Parathyroid adenoma (tissue), 2 donors: Measurements from ENCODE around the gene SLC12A9.
A peak's percentile ranks its signal among the peaks of the same experiment; 100 is the strongest.

Experiments
- H2AFZ ChIP-seq: fragments of 300-600 bp; sonication (generic); one replicate; pipeline ENCODE4 v1.7.0; 2017; ENCODE audit warnings: antibody characterized with exemption, mild to moderate bottlenecking
- H3K27ac ChIP-seq: fragments of 300-600 bp; sonication (generic); one replicate; pipeline ENCODE4 v1.7.0; 2017
- H3K27me3 ChIP-seq: fragments of 300-600 bp; sonication (generic); one replicate; pipeline ENCODE4 v1.7.0; 2017; ENCODE audit warnings: low read length; ENCODE audit not compliant: control insufficient read depth, insufficient read depth
- H3K36me3 ChIP-seq: fragments of 300-600 bp; sonication (generic); one replicate; pipeline ENCODE4 v1.7.0; 2017; ENCODE audit warnings: low read length; ENCODE audit not compliant: control insufficient read depth, insufficient read depth
- H3K4me1 ChIP-seq: fragments of 300-600 bp; sonication (generic); one replicate; pipeline ENCODE4 v1.7.0; 2017; ENCODE audit warnings: control low read depth
- H3K4me2 ChIP-seq: fragments of 300-600 bp; sonication (generic); one replicate; pipeline ENCODE4 v1.7.0; 2017; ENCODE audit warnings: low read length
- H3K4me3 ChIP-seq: fragments of 300-600 bp; sonication (generic); one replicate; pipeline ENCODE4 v1.7.0; 2017; ENCODE audit warnings: low read depth, low read length
- H3K79me2 ChIP-seq: fragments of 300-600 bp; sonication (generic); one replicate; pipeline ENCODE4 v1.7.0; 2017; ENCODE audit warnings: control low read depth
- H3K9ac ChIP-seq: fragments of 300-600 bp; sonication (generic); one replicate; pipeline ENCODE4 v1.7.0; 2017; ENCODE audit warnings: mild to moderate bottlenecking
- H3K9me3 ChIP-seq: fragments of 300-600 bp; sonication (generic); one replicate; pipeline ENCODE4 v1.7.0; 2017; ENCODE audit warnings: low read length; ENCODE audit not compliant: control insufficient read depth
- CTCF ChIP-seq: fragments of 300-600 bp; sonication (generic); IDR thresholded peaks from one replicate; pipeline ENCODE4 v1.7.0; 2017; ENCODE audit warnings: antibody characterized with exemption, mild to moderate bottlenecking
- donor health status: primary hyperparathyroidism.

The SLC12A9 gene

GRCh38 chr7:100823140-100823525 lies 29.4 kb upstream of the SLC12A9 start:
- H3K79me2 ChIP-seq, result no peaks in the 10 kb centered on the region
- H3K36me3 ChIP-seq, result no peaks in the 10 kb centered on the region
- no peaks in the 10 kb centered on the region for H3K27me3 ChIP-seq
- H3K9me3 ChIP-seq, result no peaks in the 10 kb centered on the region
- H3K27ac ChIP-seq, result no peak overlapping the region
- no peak overlapping the region for H3K4me3 ChIP-seq
- no peak overlapping the region for H2AFZ ChIP-seq
- H3K9ac ChIP-seq, result no peak overlapping the region
- no peak for TF ChIP-seq CTCF
- no peak overlapping the region for H3K4me2 ChIP-seq
- H3K4me1 ChIP-seq, result no peaks in the 10 kb centered on the region

- no peaks in the 10 kb centered on the region for H3K27me3 ChIP-seq
- no peak overlapping the region for H3K9ac ChIP-seq
- H3K4me1 ChIP-seq, result no peaks in the 10 kb centered on the region
- no peaks in the 10 kb centered on the region for H3K36me3 ChIP-seq
- no peaks in the 10 kb centered on the region for H3K79me2 ChIP-seq
- no peak overlapping the region for H2AFZ ChIP-seq
- no peak overlapping the region for H3K27ac ChIP-seq
- H3K4me3 ChIP-seq, result no peak overlapping the region
- H3K9me3 ChIP-seq, result no peaks in the 10 kb centered on the region
- no peak overlapping the region for H3K4me2 ChIP-seq
- no peak for TF ChIP-seq CTCF
Measured at GRCh38 chr7:100823534-100823933, 29.0 kb upstream of the SLC12A9 start.

GRCh38 chr7:100824499-100825214 lies 27.9 kb upstream of the SLC12A9 start:
- no peaks in the 10 kb centered on the region for H3K36me3 ChIP-seq
- no peaks in the 10 kb centered on the region for H3K4me1 ChIP-seq
- H3K27me3 ChIP-seq, result no peaks in the 10 kb centered on the region
- H3K4me2 ChIP-seq, result no peak overlapping the region
- H3K27ac ChIP-seq, result no peak overlapping the region
- no peak overlapping the region for H3K9ac ChIP-seq
- H3K79me2 ChIP-seq, result no peaks in the 10 kb centered on the region
- TF ChIP-seq CTCF, result no peak
- H2AFZ ChIP-seq, result no peak overlapping the region
- H3K4me3 ChIP-seq, result no peak overlapping the region
- no peaks in the 10 kb centered on the region for H3K9me3 ChIP-seq

GRCh38 chr7:100825215-100825671 lies 27.3 kb upstream of the SLC12A9 start:
- Histone ChIP-seq H3K4me1 (no peaks in the 10 kb centered on the region), H3K36me3 (no peaks in the 10 kb centered on the region), H3K4me3 (peak overlapping the region; percentile 80), H2AFZ (no peak overlapping the region), H3K79me2 (no peaks in the 10 kb centered on the region), H3K9me3 (no peaks in the 10 kb centered on the region), H3K4me2 (peak overlapping the region; percentile 93), H3K27ac (peak overlapping the region; percentile 22), H3K9ac (no peak overlapping the region), H3K27me3 (no peaks in the 10 kb centered on the region)
- TF ChIP-seq CTCF, result no peak
